Stimulated activated CD8-positive, alpha-beta memory T cell treated with anti-CD3 and anti-CD28 coated beads, Interleukin-2, amount 100 ng/mL, for 48 hours (primary cell): ENCODE results near the gene SLC30A5.
"Not testable (repeated sequence)": the region's sequence is repeated elsewhere in the genome, so short reads cannot be mapped to it uniquely, and the experiment has no call there.

ENCODE experiments used
- DNase-seq, 2 donors: peaks; one replicate each; pipeline ENCODE4 v3.0.0-alpha.2; 2020; ENCODE audit warnings: low read depth in 2 of 2

SLC30A5 gene

GRCh38 chr5:69093771-69094482, at the start of gene SLC30A5:
Gene SLC30A5, plus strand, starts transcription at chr5:69094014. Its CDS starts 242 bp downstream, at chr5:69094256.
- peak; percentile 94 to 97 for DNase-seq

GRCh38 chr5:69045213-69045612, 48.6 kb upstream of the SLC30A5 start:
- not testable (repeated sequence) for DNase-seq

DNA sequence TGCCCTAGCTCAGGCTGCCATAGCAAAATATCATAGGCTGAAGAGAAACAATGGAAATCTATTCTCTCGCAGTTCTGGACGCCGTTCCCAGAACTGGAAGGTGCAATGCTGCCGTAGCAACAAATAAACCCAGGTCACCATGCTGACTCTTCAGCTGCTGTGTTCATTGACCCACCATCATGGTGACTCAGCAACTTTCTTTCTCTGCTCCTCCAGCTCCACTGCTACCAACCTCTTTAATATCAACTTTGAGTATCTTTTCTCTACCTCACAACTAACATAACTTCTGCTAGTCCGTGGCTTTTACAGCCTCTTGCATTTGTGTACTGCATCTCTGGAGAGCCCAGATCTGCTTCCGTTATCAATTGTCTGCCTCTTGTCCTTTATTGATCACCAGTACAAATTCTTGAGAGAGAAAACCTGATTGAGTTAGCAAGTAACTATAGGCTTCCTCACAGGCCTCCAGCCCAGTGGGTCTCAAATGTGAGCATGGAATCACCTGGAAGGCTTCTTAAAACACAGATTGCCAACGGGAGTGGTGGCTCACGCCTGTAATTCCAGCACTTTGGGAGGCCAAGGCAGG, 47.3 kb upstream of the SLC30A5 start:
- no peak for DNase-seq

- DNase-seq = no peak
Observed at GRCh38 chr5:69048230-69048629, 45.6 kb upstream of the SLC30A5 start.

DNA sequence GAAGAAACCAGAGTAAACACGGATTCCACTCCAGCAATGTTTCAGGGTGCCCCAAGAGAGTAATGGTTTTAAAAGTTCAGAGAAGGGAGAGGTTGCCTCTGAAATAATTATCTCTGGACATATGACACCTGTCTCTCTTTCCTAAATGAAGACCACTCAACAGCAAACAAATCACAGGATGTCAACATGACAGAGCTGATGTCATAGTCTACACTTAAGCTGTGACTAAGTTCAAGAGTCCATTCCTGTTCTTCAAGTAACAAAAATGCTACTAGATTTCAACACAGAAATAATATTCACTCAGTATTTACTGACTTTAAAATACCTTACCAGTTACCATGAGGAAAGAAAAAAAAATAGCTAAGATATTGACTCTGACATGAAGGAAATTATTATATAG, 44.7 kb upstream of the SLC30A5 start:
- no peak for DNase-seq

GRCh38 chr5:69049796-69050195, 44.0 kb upstream of the SLC30A5 start:
- DNase-seq = no peak

DNA sequence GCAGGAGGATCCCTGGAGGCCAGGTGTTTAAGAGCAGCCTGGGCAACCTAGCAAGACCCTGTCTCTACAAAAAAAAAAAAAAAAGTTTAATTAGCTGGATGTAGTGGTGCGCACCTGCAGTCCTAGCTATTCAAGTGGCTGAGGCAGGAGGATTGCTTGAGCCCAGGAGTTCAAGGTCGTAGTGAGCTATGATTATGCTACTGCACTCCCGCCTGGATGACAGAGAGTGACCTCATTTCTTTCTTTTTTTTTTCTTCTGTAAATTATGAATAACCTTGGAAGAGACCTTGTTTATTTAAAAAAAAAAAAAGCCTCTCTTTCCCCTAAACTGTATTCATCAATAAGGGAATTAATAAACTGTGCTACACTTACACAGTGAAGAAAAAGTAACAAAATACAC, 43.6 kb upstream of the SLC30A5 start:
- no peak for DNase-seq

- DNase-seq = no peak
Observed at GRCh38 chr5:69052181-69052580, 41.6 kb upstream of the SLC30A5 start.

DNA sequence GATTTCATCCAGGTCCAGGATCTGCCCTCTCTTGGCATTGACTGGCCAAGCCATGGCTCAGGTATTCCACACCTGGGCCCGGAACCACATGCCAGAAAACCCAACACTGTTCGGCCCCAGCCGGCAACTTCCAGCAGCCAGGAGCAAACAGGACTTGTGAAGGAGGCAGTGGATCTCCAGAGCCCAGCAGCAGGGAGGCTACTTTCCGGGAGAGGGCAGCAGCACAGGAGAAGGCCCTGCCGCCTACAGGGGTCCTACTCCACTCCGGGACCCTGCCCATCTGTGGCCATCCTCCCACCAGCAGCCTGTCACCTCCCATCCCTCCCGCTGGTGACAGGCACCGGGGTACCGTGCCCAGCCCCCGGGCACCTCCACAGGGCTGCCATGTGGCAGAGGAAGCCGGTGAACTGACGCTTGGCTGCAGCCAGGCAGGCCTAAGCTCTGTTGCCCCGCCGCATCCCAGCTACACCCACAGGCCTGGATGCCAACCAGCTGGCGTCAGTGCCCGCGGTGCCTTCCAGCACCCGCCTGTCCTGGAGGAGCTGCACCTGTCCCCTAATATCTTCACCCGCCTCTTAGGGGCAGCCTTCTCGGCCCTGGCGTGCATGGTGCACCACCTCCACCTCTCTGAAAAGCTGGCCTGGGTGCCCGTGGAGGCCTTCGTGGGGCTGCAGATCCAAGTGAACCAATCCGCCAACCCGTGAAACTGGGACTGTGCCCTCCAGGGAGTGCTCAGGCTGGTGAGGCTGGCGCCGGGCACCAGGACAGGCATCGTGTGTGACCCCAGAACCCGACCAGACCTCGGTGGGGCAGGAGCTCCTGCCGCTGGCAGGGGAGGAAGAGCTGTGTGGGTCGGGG, 18.9 kb upstream of the SLC30A5 start:
- DNase-seq = no peak

DNA sequence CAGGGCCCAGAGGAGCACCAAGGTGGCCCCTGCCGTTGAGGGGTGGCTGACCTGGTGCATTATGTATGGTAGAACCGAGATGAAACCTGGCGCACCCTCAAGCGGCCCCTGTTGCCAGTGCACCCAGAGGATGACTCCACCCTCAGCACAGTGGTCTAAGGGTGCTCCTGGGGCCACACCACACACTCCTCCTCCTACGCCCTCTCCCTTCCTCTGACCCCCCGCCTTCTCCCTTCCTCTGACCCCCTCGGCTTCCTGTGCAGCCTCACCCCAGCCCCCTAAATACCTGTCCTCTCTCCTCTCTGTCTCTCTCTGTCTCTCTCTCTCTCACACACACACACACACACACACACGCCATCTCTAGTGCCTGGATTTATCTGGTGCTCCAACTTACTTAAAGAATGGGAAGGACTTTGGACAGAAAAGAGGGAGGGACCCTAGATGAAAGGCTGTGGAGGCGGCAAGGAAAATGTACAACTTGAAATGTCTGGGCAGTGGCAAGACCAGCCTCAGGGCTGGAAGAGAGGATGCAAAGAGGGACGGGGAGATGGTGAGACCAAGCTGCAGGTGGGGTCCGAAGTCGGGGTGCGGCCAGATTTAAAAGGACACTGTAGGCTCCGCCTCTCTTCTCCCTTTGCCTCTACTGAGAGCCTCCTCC, 18.2 kb upstream of the SLC30A5 start:
- DNase-seq = no peak

DNA sequence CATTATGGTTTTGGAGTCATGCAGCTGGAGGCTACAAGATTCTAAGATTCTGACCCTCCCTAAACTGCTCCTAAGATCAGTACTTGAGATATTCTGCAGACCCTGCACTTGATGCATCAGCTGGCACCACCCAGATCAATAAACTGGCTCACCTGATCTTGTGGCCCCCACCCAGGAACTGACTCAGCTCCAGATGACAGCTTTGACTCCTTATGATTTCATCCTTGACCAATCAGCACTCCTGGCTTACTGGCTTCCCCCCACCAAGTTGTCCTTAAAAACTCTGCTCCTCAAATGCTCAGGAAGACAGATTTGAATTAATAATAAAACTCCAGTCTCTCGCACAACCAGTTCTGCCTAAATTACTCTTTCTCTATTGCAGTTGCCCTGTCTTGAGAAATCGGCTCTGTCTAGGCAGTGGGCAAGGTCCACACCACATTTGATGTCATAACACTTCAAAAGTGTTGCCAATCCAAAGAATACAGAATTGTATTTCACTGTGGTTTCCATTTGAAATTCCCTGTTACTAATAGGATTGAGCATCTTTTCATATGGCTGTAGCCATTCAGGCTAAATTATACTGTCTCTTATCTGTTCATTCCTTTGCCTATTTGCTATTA, 14.8 kb upstream of the SLC30A5 start:
- DNase-seq = no peak

- no peak for DNase-seq
Observed at GRCh38 chr5:69079556-69079955, 14.3 kb upstream of the SLC30A5 start.

DNA sequence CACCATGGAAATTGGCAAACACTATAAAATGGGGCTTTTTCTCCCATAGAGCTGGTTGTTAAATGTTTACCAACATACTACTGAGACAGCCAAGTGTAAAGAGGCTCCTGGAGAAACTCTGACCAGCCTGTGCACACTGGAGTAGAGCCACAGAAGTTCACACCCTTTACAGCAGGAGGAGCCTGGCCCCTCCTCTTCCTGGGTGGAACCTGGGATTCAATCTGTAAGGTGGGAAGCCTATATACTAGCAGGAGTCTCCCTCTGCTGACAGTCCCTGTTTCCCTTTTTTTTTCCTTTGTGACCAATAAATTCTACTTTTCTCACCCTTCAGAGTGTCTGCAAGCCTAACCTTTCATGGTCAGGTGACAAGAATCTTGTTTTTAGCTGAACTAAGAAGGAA, 10.4 kb upstream of the SLC30A5 start:
- DNase-seq = no peak

- DNase-seq = no peak
Observed at GRCh38 chr5:69084195-69084594, 9.6 kb upstream of the SLC30A5 start.

- no peak for DNase-seq
Observed at GRCh38 chr5:69084903-69085302, 8.9 kb upstream of the SLC30A5 start.

GRCh38 chr5:69086206-69086605, 7.6 kb upstream of the SLC30A5 start:
- no peak for DNase-seq

GRCh38 chr5:69088006-69088405, 5.8 kb upstream of the SLC30A5 start:
- not testable (repeated sequence) for DNase-seq

DNA sequence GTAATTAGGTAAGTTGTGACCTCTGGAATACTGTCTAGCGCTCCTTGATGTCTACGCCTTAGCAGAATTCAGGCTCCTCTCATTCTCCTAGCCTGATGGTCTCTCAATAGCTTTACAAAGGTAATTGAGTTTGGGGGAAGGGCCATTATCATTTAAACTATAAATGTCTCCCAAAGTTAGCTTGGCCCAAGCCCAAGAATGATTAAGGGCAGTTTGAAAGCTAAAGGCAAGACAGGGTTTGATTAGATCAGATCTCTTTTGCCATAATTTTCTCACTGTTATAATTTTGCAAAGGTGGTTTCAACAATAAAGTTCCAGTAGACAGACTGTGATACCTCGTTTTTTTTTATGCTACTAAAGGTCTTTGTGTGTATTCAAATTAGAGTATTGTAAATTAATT, 3.7 kb upstream of the SLC30A5 start:
- DNase-seq = no peak

DNA sequence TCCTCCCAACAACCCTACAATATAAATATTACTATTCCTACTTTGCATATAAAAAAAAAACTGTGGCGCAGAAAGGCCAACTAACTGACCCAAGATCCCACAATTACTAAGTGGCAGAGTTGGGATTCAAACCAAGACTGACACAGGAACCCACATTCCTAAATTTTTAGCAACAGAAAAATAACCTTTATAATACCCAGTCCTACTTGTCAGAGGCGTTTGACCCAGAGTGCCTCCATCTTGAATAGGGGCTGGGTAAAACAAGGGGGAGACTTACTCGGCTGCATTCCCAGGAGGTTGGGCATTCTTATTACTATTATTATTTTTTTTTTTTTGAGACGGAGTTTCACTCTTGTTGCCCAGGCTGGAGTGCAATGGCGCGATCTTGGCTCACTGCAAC, 2.0 kb upstream of the SLC30A5 start:
- DNase-seq = no peak

GRCh38 chr5:69092969-69093368, 845 bp upstream of the SLC30A5 start:
- DNase-seq = no peak

- no peak for DNase-seq
Observed at GRCh38 chr5:69099302-69099701, 5.5 kb downstream of the SLC30A5 start.

DNA sequence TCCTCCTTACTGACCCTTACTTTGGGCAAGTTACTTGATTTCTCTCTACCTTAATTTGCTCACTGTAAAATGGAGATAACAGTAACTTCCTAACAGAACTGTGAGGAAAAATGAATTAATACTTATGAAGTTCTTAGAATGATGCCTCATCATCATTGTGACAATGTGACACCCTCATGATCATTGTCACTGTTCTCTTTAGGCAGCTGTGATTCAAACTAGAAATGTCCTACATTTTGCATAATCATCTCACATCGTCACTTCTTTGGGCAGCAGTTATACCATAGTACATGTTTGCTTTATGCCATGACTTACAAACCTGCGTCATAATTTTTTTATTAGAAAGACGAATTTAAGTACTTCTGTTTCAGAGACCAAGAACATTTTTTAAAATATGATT, 9.7 kb downstream of the SLC30A5 start:
- no peak for DNase-seq
